SIG-M5 (cell line): Measurements from ENCODE around the gene TP53TG3C.
"Not testable (repeated sequence)": the region's sequence is repeated elsewhere in the genome, so short reads cannot be mapped to it uniquely, and the experiment has no call there.

ENCODE experiments used
- DNase-seq: peaks from one replicate; lab custom pipeline; 2025; lab: John Stamatoyannopoulos, UW

Gene TP53TG3C

GRCh38 chr16:33193926-33194325 is at the start of gene TP53TG3C:
TP53TG3C (plus strand) TSS chr16:33194226; CDS start chr16:33194294, 68 bp downstream.
- not testable (repeated sequence) for DNase-seq
